HG02943 (cell line): ENCODE data around the gene NUDT12.

Experiments used
- ATAC-seq: cut with Tn5 transposase; IDR thresholded peaks from one replicate; pipeline ENCODE4 v1.9.1; 2021; ENCODE audit warnings: mild to moderate bottlenecking, low read depth, moderate library complexity; ENCODE audit not compliant: unreplicated experiment

The NUDT12 gene

DNA sequence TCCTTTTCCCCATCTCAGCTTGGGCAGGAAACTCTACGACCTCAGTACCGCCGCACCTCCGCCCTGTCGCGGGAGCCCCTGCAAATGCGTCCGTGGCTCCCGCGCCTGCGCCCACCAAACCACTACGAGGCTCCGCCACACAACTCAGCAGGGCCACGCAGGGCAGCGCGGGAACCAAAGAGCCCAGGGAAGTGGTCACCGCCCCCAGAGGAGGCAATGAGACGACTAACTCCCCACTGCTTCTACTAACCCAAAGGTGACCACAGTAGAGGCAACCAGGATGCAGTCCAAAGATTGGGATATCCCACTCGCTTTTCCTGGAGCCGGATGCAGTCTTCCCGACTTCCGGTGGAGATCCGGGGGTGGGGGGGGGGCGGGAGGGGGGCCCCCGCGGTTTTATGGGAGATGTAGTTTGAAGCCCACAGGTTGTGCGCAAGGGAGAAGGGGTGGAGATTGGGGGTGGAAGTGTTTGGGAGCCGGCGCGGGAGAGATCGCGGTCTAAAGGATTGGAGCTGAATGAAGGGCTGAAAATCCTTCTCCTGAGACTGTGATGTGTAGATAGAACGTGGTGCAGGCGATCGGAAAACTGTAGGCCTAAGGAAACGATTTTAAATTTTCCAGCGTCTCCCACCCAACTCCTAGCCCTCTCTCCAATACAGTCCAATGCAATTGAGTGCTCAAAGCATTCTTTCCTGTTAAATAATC, at the start of gene NUDT12:
NUDT12 (minus strand) TSS at position 337 of the 705 bp plus-strand sequence. CDS start 2,541 bp downstream, outside the sequence.
- peak; percentile 90 for ATAC-seq

- no peak for ATAC-seq
Observed at GRCh38 chr5:103607346-103607745, 44.8 kb upstream of the NUDT12 start.

DNA sequence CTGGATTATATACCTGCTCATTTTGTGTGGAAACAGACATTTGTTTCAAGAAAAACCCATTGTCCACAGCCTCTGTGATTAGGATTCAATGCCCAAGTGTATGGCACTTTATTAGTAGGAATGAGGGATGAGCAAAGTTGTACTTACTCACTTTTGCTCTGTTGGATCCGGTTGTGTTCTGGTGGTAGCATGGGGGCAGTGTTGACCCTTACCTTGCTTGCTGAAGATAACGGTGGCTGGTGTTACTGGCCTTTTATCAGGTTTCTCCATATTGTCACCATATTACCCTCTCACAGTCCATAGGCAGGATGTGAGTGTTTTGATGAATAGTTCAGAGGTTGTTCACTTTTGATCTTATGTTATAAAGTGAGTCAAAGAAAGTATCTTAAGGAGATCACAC, 42.7 kb upstream of the NUDT12 start:
- no peak for ATAC-seq

DNA sequence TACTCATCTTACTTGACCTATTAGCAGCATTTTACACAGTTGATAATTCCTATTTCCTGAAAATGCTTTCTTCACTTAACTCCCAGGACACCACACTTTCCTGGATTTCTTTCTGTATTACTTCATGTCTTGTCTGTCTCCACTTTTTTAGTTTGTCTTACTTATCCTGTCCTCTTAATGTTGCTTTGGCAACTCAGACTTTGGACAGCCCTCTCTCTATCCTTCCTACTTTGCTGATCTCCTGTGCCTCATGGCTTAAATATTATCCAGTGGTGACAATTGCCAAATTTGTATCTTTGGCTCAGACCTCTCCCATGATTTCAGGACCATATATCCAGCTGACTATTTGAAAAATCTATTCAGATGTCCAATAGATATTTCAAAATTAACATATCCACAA, 39.8 kb upstream of the NUDT12 start:
- no peak for ATAC-seq

DNA sequence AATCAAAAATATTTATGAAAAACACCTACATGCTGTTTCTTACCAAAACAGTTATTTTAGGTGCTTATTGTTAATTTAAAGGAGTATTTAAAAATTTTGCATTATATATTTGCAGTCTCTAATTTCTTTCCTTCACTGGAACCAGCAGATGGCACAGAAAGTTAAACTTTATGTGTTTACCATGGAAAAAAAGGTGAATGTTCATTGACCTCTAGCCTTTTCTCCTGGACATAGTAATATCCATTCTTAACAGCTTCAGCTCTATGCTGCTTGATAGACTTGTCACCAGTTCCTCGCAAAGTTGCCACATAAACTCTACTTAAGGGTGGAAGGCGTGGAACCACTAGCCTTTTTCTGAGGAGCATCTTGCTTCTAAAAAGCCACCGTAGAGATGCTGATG, 38.7 kb upstream of the NUDT12 start:
- ATAC-seq, result no peak

DNA sequence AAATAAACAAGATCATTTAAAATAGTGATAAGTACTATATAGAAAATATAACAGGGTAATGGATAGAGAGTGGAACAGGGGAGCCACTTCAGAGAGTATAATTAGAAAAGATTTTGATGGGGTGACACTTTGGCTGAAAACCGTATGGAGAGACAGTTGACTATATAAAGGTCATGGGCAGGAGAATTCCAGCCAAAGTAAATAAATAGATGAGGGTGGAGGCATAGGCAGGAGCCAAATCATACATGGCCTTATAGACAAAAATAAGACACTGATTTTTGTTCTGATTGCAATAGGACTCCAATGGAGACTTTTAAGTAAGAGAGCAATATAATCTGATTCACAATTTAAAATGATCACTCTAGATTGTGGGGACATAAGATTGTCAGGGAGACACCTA, 37.5 kb upstream of the NUDT12 start:
- no peak for ATAC-seq

DNA sequence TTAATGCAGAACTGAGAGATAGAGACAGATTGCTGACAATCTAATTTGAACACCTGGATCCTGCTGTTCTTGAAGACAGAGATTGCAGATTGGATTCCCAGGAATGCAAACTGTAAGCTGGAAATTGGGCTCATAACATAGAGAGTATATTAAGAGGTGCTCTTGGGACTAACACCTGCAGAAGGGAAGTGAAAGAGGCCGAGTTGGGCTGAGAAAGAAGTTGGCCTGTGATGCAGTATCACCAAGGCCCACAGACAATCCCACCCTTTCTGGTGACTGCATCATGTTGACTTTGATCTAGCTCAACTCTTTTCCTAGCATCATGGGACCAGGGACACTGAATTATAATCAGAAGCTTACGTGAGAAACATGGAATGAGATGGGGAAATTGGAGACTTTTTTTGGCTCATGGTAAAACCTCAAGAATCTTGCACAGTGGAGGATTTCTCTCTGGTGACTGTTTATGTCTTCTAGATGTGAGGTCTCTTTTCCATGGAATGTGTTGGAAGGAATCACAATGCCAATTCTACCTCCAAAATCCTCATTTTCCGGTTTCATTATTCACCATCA, 36.5 kb upstream of the NUDT12 start:
- no peak for ATAC-seq

- no peak for ATAC-seq
Observed at GRCh38 chr5:103590221-103590620, 27.6 kb upstream of the NUDT12 start.

DNA sequence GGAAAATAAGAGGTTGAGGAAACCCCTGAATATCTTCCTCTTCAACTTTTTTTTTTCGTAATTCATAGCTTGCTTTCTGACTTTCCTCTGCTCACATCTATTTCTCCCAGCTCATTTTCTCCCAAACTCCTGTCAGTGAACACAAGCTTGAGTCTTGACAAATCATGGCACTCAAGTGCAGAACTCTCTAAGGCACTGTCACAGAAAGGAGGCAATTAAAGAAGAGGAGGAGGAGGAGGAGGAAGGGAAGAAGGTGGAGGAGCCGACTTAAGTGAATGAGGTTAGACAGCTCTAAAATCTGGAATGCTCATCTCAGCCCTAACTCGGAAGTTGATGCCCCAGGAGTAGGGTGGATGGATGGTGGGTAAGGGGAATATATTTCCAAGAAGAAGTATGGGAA, 27.2 kb upstream of the NUDT12 start:
- no peak for ATAC-seq

DNA sequence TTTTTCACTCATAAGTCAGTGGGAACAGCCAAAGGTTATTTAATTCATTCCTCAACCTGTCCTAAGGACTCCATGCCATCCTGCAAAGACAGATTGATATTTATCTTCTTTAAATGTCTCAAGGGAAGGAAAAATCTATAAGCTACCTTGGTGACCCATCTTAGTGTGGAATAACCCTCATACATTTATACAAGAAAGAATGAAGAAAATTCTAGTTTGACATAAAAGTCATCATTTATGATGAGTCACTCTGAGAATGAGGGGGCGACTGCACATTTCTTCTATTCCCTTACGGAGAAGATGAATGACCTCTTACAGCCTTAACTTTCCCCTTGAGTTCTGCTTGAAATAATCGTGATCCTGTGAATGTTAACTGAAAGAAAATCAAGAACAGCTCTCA, 26.8 kb upstream of the NUDT12 start:
- ATAC-seq, result no peak

DNA sequence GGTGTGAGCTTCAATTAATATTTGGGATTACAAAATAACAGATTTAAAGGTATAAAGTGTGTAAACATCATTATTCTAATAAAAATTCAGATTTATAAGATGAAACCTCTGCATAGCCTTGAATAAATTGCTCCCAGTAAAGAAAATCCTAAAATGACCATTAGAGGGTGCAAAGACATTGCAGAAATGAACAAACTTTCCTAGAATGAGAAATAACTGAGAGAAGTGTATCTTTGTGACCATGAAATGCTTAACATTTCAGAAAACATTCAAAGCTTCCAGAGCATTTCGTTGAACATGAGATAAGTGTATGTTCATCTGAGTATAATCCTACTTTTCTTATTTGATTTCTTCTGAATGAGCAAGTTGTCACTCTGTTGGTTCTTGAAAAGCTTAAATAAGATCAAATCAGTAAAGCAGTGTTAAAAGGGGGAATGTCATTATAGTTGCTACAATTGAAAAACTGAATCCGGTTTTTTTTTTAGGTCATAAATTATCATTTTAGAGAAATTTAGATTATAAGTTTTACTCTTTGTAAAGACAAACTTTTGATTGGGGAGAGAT, 24.7 kb upstream of the NUDT12 start:
- ATAC-seq, result no peak

DNA sequence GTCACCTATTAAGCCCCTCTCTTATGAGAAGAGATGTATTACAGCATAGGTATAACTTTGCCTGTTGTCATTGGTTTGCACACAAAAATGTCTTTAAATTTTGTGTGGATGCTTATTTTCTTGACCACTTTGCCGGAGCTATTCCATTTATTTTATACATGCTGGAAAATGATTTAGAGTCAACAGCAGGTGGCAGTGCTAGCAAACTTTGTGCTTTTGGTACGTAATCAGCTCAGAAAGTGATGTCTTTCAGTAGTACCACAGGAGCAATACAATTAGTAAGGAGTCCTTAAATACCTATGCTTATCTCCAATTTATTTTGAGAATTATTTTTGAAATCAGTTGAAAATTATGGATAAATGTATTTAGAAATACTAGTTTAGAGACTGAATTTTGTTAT, 19.8 kb upstream of the NUDT12 start:
- no peak for ATAC-seq

DNA sequence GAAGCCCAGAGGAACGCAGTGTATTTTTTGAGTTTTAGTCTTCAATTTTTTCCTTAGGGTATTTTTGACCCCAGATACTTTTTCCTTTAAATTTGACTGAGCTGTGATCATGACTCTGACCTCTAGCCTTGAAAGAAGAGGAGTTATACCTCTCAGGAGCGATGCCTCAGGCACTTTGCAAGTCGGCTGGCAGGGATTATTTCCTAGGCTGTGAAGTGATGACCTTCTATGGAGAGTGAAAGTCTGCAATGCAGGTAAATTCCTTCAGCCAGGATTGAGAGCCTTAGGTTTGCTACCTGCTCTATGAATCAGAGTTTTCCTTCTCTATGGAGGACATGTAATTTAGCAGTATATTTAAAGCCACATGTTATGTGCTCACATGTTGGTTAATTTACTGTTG, 10.8 kb upstream of the NUDT12 start:
- no peak for ATAC-seq

GRCh38 chr5:103572454-103572853, 9.9 kb upstream of the NUDT12 start:
- no peak for ATAC-seq

GRCh38 chr5:103571730-103572129, 9.1 kb upstream of the NUDT12 start:
- no peak for ATAC-seq

GRCh38 chr5:103569313-103570060, 6.9 kb upstream of the NUDT12 start:
- no peak for ATAC-seq

GRCh38 chr5:103565719-103566118, 3.1 kb upstream of the NUDT12 start:
- ATAC-seq, result no peak

- ATAC-seq, result peak; percentile 60
Observed at GRCh38 chr5:103561685-103562452, 720 bp downstream of the NUDT12 start.

GRCh38 chr5:103560826-103561225, 1.8 kb downstream of the NUDT12 start:
- no peak for ATAC-seq

DNA sequence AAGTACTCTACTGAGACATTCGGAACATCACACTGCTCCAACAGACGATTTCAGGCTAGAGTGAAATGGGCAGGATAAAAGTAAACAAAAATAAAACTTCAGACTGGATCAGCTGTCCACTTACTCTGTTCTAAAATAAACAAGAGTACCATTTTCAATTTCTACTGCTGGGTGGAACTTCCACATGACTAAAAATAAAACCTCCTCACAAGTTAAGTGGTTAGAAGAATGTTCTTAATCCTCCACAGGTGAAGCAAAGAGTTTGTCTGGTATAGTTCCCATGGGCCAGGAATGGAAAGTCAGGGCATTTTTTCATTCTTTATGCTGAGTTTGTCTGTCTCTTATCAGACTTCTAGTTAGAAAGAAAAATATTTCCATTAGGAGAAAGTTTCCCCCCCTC, 15.7 kb downstream of the NUDT12 start:
- no peak for ATAC-seq

DNA sequence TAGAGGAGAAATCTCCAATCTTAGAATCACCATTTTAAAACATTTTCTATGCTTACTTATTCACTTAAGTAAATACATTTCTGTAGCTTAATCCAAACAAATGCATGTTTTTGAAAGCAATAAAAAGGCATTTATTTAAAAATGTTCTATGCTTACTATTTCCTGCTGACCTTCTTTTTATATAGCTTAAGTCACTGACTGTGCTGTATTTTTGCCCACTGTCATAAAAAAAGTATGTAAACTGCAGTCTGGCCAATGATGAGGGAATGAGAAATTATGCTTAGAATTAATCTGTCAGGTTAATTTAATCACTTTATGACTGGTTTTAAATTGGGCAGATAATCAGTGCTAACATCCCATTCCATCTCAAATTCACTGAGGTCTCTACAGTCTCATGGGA, 20.1 kb downstream of the NUDT12 start:
- no peak for ATAC-seq
